ENCODE results near the gene CD300LD.

The CD300LD gene

GRCh38 chr17:74536890-74537289 lies 55.2 kb downstream of the CD300LD start:
- no peak for TF ChIP-seq SNAI2 (CRISPR knock-in tag; IDR thresholded peaks at IDR 0.05)
- TF ChIP-seq CREB5 (CRISPR knock-in tag; IDR thresholded peaks at IDR 0.05; ENCODE audit: low read depth), result no peak
- no peak for ATAC-seq

DNA sequence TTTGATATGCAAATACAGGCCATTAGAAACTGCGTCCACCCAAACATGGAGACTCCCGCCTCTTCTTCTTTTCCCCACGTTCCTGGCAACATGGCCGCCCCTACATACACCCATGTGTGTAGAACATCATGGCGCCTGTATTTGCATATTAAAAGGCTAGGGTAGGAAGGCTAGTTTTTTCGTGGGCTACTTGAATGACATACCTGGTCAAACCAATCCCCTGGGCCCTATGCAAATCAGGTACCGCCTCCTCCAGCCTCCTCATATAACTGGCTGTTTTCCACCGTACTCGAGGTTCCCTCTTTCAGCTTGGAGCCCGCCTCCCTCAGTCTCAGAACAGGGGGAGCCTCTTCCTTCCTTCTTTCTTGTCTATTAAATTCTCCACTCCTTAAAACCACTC lies 60.0 kb downstream of the CD300LD start:
- no peak for ATAC-seq
- TF ChIP-seq, protein P1, sequence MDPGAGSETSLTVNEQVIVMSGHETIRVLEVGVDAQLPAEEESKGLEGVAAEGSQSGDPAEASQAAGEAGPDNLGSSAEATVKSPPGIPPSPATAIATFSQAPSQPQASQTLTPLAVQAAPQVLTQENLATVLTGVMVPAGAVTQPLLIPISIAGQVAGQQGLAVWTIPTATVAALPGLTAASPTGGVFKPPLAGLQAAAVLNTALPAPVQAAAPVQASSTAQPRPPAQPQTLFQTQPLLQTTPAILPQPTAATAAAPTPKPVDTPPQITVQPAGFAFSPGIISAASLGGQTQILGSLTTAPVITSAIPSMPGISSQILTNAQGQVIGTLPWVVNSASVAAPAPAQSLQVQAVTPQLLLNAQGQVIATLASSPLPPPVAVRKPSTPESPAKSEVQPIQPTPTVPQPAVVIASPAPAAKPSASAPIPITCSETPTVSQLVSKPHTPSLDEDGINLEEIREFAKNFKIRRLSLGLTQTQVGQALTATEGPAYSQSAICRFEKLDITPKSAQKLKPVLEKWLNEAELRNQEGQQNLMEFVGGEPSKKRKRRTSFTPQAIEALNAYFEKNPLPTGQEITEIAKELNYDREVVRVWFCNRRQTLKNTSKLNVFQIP (CRISPR knock-in tag; IDR thresholded peaks at IDR 0.05; ENCODE audit: borderline replicate concordance, low read depth), result no peak
- TF ChIP-seq TSHZ2 (CRISPR knock-in tag; IDR thresholded peaks at IDR 0.05), result no peak
- TF ChIP-seq RARB (CRISPR knock-in tag; IDR thresholded peaks at IDR 0.05), result no peak
- no peak for TF ChIP-seq CREB5 (CRISPR knock-in tag; IDR thresholded peaks at IDR 0.05; ENCODE audit: low read depth)
- no peak for TF ChIP-seq TCF4 (CRISPR knock-in tag; IDR thresholded peaks at IDR 0.05; ENCODE audit: borderline replicate concordance)
- no peak for TF ChIP-seq PPARA (CRISPR knock-in tag; IDR thresholded peaks at IDR 0.05; ENCODE audit: borderline replicate concordance)
- TF ChIP-seq ZFP30 (CRISPR knock-in tag; IDR thresholded peaks at IDR 0.05), result no peak
- no peak for TF ChIP-seq SNAI2 (CRISPR knock-in tag; IDR thresholded peaks at IDR 0.05)
- TF ChIP-seq, protein P2, sequence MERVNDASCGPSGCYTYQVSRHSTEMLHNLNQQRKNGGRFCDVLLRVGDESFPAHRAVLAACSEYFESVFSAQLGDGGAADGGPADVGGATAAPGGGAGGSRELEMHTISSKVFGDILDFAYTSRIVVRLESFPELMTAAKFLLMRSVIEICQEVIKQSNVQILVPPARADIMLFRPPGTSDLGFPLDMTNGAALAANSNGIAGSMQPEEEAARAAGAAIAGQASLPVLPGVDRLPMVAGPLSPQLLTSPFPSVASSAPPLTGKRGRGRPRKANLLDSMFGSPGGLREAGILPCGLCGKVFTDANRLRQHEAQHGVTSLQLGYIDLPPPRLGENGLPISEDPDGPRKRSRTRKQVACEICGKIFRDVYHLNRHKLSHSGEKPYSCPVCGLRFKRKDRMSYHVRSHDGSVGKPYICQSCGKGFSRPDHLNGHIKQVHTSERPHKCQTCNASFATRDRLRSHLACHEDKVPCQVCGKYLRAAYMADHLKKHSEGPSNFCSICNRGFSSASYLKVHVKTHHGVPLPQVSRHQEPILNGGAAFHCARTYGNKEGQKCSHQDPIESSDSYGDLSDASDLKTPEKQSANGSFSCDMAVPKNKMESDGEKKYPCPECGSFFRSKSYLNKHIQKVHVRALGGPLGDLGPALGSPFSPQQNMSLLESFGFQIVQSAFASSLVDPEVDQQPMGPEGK (CRISPR knock-in tag; IDR thresholded peaks at IDR 0.05; ENCODE audit: borderline replicate concordance), result no peak
- no peak for TF ChIP-seq ZNF70 (CRISPR knock-in tag; IDR thresholded peaks at IDR 0.05)
- TF ChIP-seq GLIS3 (CRISPR knock-in tag; IDR thresholded peaks at IDR 0.05), result no peak

- ATAC-seq, result no peak
Observed at GRCh38 chr17:74531231-74531761, 60.8 kb downstream of the CD300LD start, which contains the start of gene CD300LB. Gene CD300LB, minus strand, starts transcription at chr17:74531475. Its CDS starts 125 bp downstream, at chr17:74531350.

More at GRCh38 chr17:74531231-74531761, 60.8 kb downstream of the CD300LD start, which contains the start of gene CD300LB:
- no peak for TF ChIP-seq TCF4 (CRISPR knock-in tag; IDR thresholded peaks at IDR 0.05; ENCODE audit: borderline replicate concordance)
- TF ChIP-seq BACH2 (CRISPR knock-in tag; IDR thresholded peaks at IDR 0.05; ENCODE audit: borderline replicate concordance), result no peak
- TF ChIP-seq ISL1 (CRISPR knock-in tag; IDR thresholded peaks at IDR 0.05), result no peak
- TF ChIP-seq TSHZ2 (CRISPR knock-in tag; IDR thresholded peaks at IDR 0.05), result no peak
- TF ChIP-seq CREB5 (CRISPR knock-in tag; IDR thresholded peaks at IDR 0.05; ENCODE audit: low read depth), result no peak
- no peak for TF ChIP-seq ZNF70 (CRISPR knock-in tag; IDR thresholded peaks at IDR 0.05)
- no peak for TF ChIP-seq GLIS3 (CRISPR knock-in tag; IDR thresholded peaks at IDR 0.05)
- TF ChIP-seq ESRRG (CRISPR knock-in tag; IDR thresholded peaks at IDR 0.05), result no peak
- no peak for TF ChIP-seq ZNF565 (CRISPR knock-in tag; conservative IDR thresholded peaks at IDR 0.05; ENCODE audit: low read depth)
- no peak for TF ChIP-seq ZFP3 (CRISPR knock-in tag; IDR thresholded peaks at IDR 0.05)
- TF ChIP-seq, protein P3, sequence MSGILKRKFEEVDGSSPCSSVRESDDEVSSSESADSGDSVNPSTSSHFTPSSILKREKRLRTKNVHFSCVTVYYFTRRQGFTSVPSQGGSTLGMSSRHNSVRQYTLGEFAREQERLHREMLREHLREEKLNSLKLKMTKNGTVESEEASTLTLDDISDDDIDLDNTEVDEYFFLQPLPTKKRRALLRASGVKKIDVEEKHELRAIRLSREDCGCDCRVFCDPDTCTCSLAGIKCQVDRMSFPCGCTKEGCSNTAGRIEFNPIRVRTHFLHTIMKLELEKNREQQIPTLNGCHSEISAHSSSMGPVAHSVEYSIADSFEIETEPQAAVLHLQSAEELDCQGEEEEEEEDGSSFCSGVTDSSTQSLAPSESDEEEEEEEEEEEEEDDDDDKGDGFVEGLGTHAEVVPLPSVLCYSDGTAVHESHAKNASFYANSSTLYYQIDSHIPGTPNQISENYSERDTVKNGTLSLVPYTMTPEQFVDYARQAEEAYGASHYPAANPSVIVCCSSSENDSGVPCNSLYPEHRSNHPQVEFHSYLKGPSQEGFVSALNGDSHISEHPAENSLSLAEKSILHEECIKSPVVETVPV (CRISPR knock-in tag; IDR thresholded peaks at IDR 0.05), result no peak
